HepG2 (cell line): ENCODE measurements around the gene SDK1. TPM values are rescaled to one million over a fixed set of nuclear protein-coding genes. Genes with fewer than 3 reads are reported as not detected.
A peak's percentile ranks its signal among the peaks of the same experiment; 100 is the strongest.

Experiments
- ATAC-seq: fragments of 200-7000 bp; cut with Tn5 transposase; 3 replicates; pipeline ENCODE4 v1.9.1; 2020; ENCODE audit warnings: mild to moderate bottlenecking, moderate library complexity
- BruUV-seq: library from RNA; stranded (reverse); fragments of 400-500 nt; replicated peaks from 2 replicates; lab custom pipeline; 2021; lab: Mats Ljungman, UMichigan
- CTCF ChIA-PET: fragments of 300-600 bp; formaldehyde crosslinking; extraction: SDS; loops from one replicate; lab custom pipeline; 2021; ENCODE audit warnings: low total read pairs, inconsistent platforms, low intra/inter-chr PET ratio; lab: Yijun Ruan, JAX
- POLR2A ChIA-PET: fragments of 350-600 bp; sonication (Branson Sonifier 250); formaldehyde crosslinking; loops from one replicate; lab custom pipeline; 2020; ENCODE audit warnings: antibody characterized with exemption, inconsistent platforms; lab: Yijun Ruan, JAX
- DNase-seq: peaks from one replicate; pipeline ENCODE4 v3.0.0-alpha.2; 2015; ENCODE audit warnings: low spot score
- FAIRE-seq: peaks from 3 replicates; lab custom pipeline; 2011; peaks lifted over from hg19 to GRCh38; lab: Jason Lieb, UNC
- H2AFZ ChIP-seq: one replicate; pipeline ENCODE4 v1.6.1; 2011; ENCODE audit warnings: low read length, inconsistent platforms
- H3K27ac ChIP-seq: fragments of 300-600 bp; 3 replicates; pipeline ENCODE4 v1.8.0; 2011; ENCODE audit warnings: mixed run types, mild to moderate bottlenecking, mixed read lengths, low read length, inconsistent platforms; ENCODE audit not compliant: insufficient read depth; ENCODE audit errors: extremely low read length
- H3K27me3 ChIP-seq, 2 experiments: fragments of 200-600 bp in 1 of 2; 2 replicates in 1 of 2; 3 replicates in 1 of 2; pipeline versions ENCODE4 v1.6.0 to v1.8.0; 2011; ENCODE audit warnings: low read length in 2 of 2, mild to moderate bottlenecking in 2 of 2, moderate library complexity in 2 of 2, inconsistent platforms in 1 of 2; ENCODE audit not compliant: insufficient read depth in 2 of 2, control insufficient read depth in 1 of 2
- H3K36me3 ChIP-seq, 2 experiments: fragments of 200-600 bp in 1 of 2; replicated peaks in 1 of 2; 2 replicates in 1 of 2; 3 replicates in 1 of 2; pipeline versions ENCODE4 v1.5.1 to v1.8.0; 2011; ENCODE audit warnings: low read length in 2 of 2, inconsistent platforms in 1 of 2; ENCODE audit not compliant: insufficient read depth in 2 of 2, control insufficient read depth in 1 of 2
- H3K4me1 ChIP-seq: 2 replicates; pipeline ENCODE4 v1.5.1; 2012; ENCODE audit warnings: low read length, inconsistent platforms; ENCODE audit not compliant: insufficient read depth
- H3K4me2 ChIP-seq: 2 replicates; pipeline ENCODE4 v1.6.0; 2011; ENCODE audit warnings: low read depth, low read length, inconsistent platforms
- H3K4me3 ChIP-seq, 3 experiments: fragments of 200-600 bp in 1 of 3; sonication (generic), shearing (Covaris generic) in 1 of 3; replicated peaks in 1 of 3; 2 replicates each; pipeline ENCODE4 v1.5.1; 2011 to 2016; ENCODE audit warnings: low read length in 3 of 3, inconsistent platforms in 2 of 3, low read depth in 2 of 3, mild to moderate bottlenecking in 2 of 3, control low read depth in 1 of 3, mixed read lengths in 1 of 3; ENCODE audit not compliant: insufficient read depth in 1 of 3
- H3K79me2 ChIP-seq: one replicate; pipeline ENCODE4 v1.6.1; 2011; ENCODE audit warnings: low read length, inconsistent platforms; ENCODE audit not compliant: insufficient read depth
- H3K9ac ChIP-seq: 2 replicates; pipeline ENCODE4 v1.6.0; 2011; ENCODE audit warnings: mild to moderate bottlenecking, low read depth, low read length, inconsistent platforms; ENCODE audit not compliant: insufficient read depth
- H3K9me3 ChIP-seq: 2 replicates; pipeline ENCODE4 v1.5.1; 2012; ENCODE audit warnings: mild to moderate bottlenecking, low read length
- H4K20me1 ChIP-seq: 2 replicates; pipeline ENCODE4 v1.6.0; 2011; ENCODE audit warnings: inconsistent platforms, mild to moderate bottlenecking, low read length, moderate library complexity; ENCODE audit not compliant: insufficient read depth
- AFF4 ChIP-seq: sonication (generic); formaldehyde crosslinking; IDR thresholded peaks from 2 replicates; pipeline ENCODE4 v1.4.0; 2020; ENCODE audit warnings: missing genetic modification reagents
- DZIP1 ChIP-seq: sonication (generic); formaldehyde crosslinking; IDR thresholded peaks from 2 replicates; pipeline ENCODE4 v1.5.0; 2020; ENCODE audit warnings: mild to moderate bottlenecking, missing genetic modification reagents
- HBP1 ChIP-seq: IDR thresholded peaks from 2 replicates; pipeline ENCODE4 v1.6.1; 2016; ENCODE audit warnings: low read depth, control low read depth
- MBD4 ChIP-seq: IDR thresholded peaks from 2 replicates; pipeline ENCODE4 v1.6.1; 2012; ENCODE audit warnings: low read length, inconsistent platforms, borderline replicate concordance
- RFX1 ChIP-seq: fragments of 450-650 bp; IDR thresholded peaks from 2 replicates; pipeline ENCODE4 v1.6.1; 2017
- SMAD9 ChIP-seq: sonication (generic); formaldehyde crosslinking; IDR thresholded peaks from 2 replicates; pipeline ENCODE4 v1.5.1; 2020; ENCODE audit warnings: mild to moderate bottlenecking, missing genetic modification reagents
- TFDP1 ChIP-seq: IDR thresholded peaks from 2 replicates; pipeline ENCODE4 v1.6.1; 2016; ENCODE audit warnings: missing compliant biosample characterization, missing genetic modification reagents, borderline replicate concordance
- TOE1 ChIP-seq: sonication (generic); formaldehyde crosslinking; IDR thresholded peaks from 2 replicates; pipeline ENCODE4 v1.4.0; 2020; ENCODE audit warnings: mild to moderate bottlenecking, missing genetic modification reagents
- ZMAT3 ChIP-seq: sonication (generic); formaldehyde crosslinking; conservative IDR thresholded peaks from 2 replicates; pipeline ENCODE4 v1.7.0; 2021; ENCODE audit warnings: missing genetic modification reagents
- ZNF24 ChIP-seq: fragments of 450-650 bp; IDR thresholded peaks from 2 replicates; pipeline ENCODE4 v1.6.1; 2017; ENCODE audit warnings: antibody characterized with exemption, mild to moderate bottlenecking
- ZNF343 ChIP-seq: sonication (generic); formaldehyde crosslinking; IDR thresholded peaks from 2 replicates; pipeline ENCODE4 v1.4.0; 2020; ENCODE audit warnings: mild to moderate bottlenecking, missing genetic modification reagents
- ZNF841 ChIP-seq: sonication (generic); formaldehyde crosslinking; IDR thresholded peaks from 2 replicates; pipeline ENCODE4 v1.8.1; 2023; ENCODE audit warnings: missing genetic modification reagents, borderline replicate concordance
- ZSCAN5A ChIP-seq: sonication (generic); formaldehyde crosslinking; IDR thresholded peaks from 2 replicates; pipeline ENCODE4 v1.8.0; 2022; ENCODE audit warnings: mild to moderate bottlenecking, missing genetic modification reagents, borderline replicate concordance
- ZSCAN9 ChIP-seq: IDR thresholded peaks from 2 replicates; pipeline ENCODE4 v1.6.1; 2016; ENCODE audit warnings: borderline replicate concordance
- WGBS: methylation state at CpG from one replicate; pipeline ENCODE4 v1.1.6; 2017; ENCODE audit warnings: low lambda C conversion rate; 5-methylcytosine and 5-hydroxymethylcytosine counted together
- in situ Hi-C: cut with HindIII; loops from 2 replicates; pipeline ENCODE4 v1.10.0; 2017; ENCODE audit warnings: low pct_unique_long_range_greater_than_20kb; ENCODE audit not compliant: extremely low pct_ligation_motif_present
- intact Hi-C: fragments of 100-400 bp; cut with micrococcal nuclease; formaldehyde crosslinking; loops from one replicate; pipeline ENCODE4 v1.10.0; 2022; ENCODE audit not compliant: unreplicated experiment
- polyA plus RNA-seq, 8 experiments: library from polyadenylated mRNA; depleted of rRNA in 3 of 8; stranded (reverse) in 7 of 8; unstranded in 1 of 8; fragments of >200 nt; fragmentation: Illumina TruSeq in 4 of 8; extraction: Trizol in 4 of 8; gene quantifications; 2 replicates each; pipeline versions ENCODE4 v1.2.1 to v1.2.3, GENCODE V29; 2011 to 2016; ENCODE audit warnings: low read depth in 4 of 8, missing spikeins in 1 of 8, mixed read lengths in 1 of 8; ENCODE audit not compliant: insufficient read depth in 1 of 8
- total RNA-seq, 5 experiments: library from RNA; depleted of rRNA; stranded (reverse); fragments of >200 nt; fragmentation: Illumina TruSeq; extraction: Trizol; gene quantifications; 2 replicates each; pipeline ENCODE4 v1.2.3, GENCODE V29; 2016; ENCODE audit warnings: low read depth in 1 of 5

Gene SDK1
- total and polyA plus RNA-seq, 2 of the 13 experiments (the other 11 are each of a cell fraction or from before 2014, with no cell fraction given): 0.35 to 2.4 TPM

GRCh38 chr7:4151926-4152549 is 851.0 kb downstream of the SDK1 start:
- H3K36me3 ChIP-seq: no peaks in the 10 kb centered on the region
- no peaks in the 10 kb centered on the region for H4K20me1 ChIP-seq
- H3K27me3 ChIP-seq: no peaks in the 10 kb centered on the region
- no peak overlapping the region for H3K4me3 ChIP-seq
- intact Hi-C loops: no loop called here
- WGBS: 62% methylated on average over 7 of the region's 13 CpGs
- no peak overlapping the region for H3K9ac ChIP-seq
- no peak overlapping the region for H2AFZ ChIP-seq
- no peak overlapping the region for H3K4me2 ChIP-seq
- BruUV-seq: no TSS peak
- ATAC-seq (peak; percentile 52), DNase-seq (no peak), FAIRE-seq (no peak)
- no peaks in the 10 kb centered on the region for H3K79me2 ChIP-seq
- in situ Hi-C loops: no loop called here
- POLR2A ChIA-PET: no interaction called here
- peaks cover 37% of the 10 kb centered on the region for H3K4me1 ChIP-seq
- CTCF ChIA-PET: no interaction called here
- no peak overlapping the region for H3K27ac ChIP-seq
- no peaks in the 10 kb centered on the region for H3K9me3 ChIP-seq
- TF ChIP-seq ZNF343 (CRISPR knock-in tag) (no peak), ZSCAN5A (CRISPR knock-in tag) (no peak), ZSCAN9 (no peak), ZMAT3 (CRISPR knock-in tag) (no peak), HBP1 (no peak), RFX1 (no peak), ZNF841 (CRISPR knock-in tag) (no peak), SMAD9 (CRISPR knock-in tag) (no peak), TOE1 (CRISPR knock-in tag) (no peak), AFF4 (CRISPR knock-in tag) (no peak), MBD4 (no peak), TFDP1 (no peak), ZNF24 (no peak), DZIP1 (CRISPR knock-in tag) (no peak)
